Hematopoietic multipotent progenitor cell treated with erythropoietin and hydrocortisone succinate and interleukin-3 and kit ligand, for 4 days (in vitro differentiated cells): Measurements from ENCODE around the gene PCDHGA2.

Source experiments
- DNase-seq: peaks from one replicate; pipeline ENCODE4 v3.0.0-alpha.2; 2015

PCDHGA2 gene

GRCh38 chr5:141383345-141383744 lies 44.8 kb downstream of the PCDHGA2 start:
- no peak for DNase-seq

GRCh38 chr5:141384471-141385267 lies 46.1 kb downstream of the PCDHGA2 start:
- DNase-seq: no peak

GRCh38 chr5:141387557-141388311 lies 49.2 kb downstream of the PCDHGA2 start, which contains the start of gene PCDHGB4:
Gene PCDHGB4, plus strand, starts transcription at chr5:141387698. Its CDS starts 187 bp downstream, at chr5:141387885.
- DNase-seq: peak; percentile 62

GRCh38 chr5:141388661-141389060 lies 50.1 kb downstream of the PCDHGA2 start:
- no peak for DNase-seq

- no peak for DNase-seq
Measured at GRCh38 chr5:141389153-141390042, 50.8 kb downstream of the PCDHGA2 start.

- peak; percentile 10 for DNase-seq
Measured at GRCh38 chr5:141392429-141393198, 54.1 kb downstream of the PCDHGA2 start, which contains the start of gene PCDHGA8. Gene PCDHGA8, plus strand, starts transcription at chr5:141392633. Its CDS starts 181 bp downstream, at chr5:141392814.
